B cell (primary cell): ENCODE data around the gene DTX3. TPM values are rescaled to one million over a fixed set of nuclear protein-coding genes. Genes with fewer than 3 reads are reported as not detected.
"Not testable (repeated sequence)": the region's sequence is repeated elsewhere in the genome, so short reads cannot be mapped to it uniquely, and the experiment has no call there.

Source experiments
- ATAC-seq: fragments of 200-7000 bp; cut with Tn5 transposase; one replicate; pipeline ENCODE4 v1.10.0; 2021; ENCODE audit warnings: low read depth, mild to moderate bottlenecking, moderate number of reproducible peaks, moderate library complexity
- CTCF ChIA-PET: fragments of 350-600 bp; sonication (Branson Sonifier 250); formaldehyde crosslinking; loops from one replicate; lab custom pipeline; 2021; ENCODE audit warnings: antibody characterized with exemption, inconsistent platforms; lab: Charles Lee
- POLR2A ChIA-PET: fragments of 350-600 bp; sonication (Branson Sonifier 250); formaldehyde crosslinking; loops from one replicate; lab custom pipeline; 2021; ENCODE audit warnings: antibody characterized with exemption; lab: Charles Lee
- DNase-seq: peaks from one replicate; pipeline ENCODE4 v3.0.0; 2013
- H2AFZ ChIP-seq: 2 replicates; pipeline ENCODE4 v1.6.1; 2012; ENCODE audit warnings: mild to moderate bottlenecking, low read depth, low read length; ENCODE audit not compliant: insufficient read depth, poor library complexity, severe bottlenecking
- H3K27ac ChIP-seq, 2 donors: 1 replicate in 1 of 2; 2 replicates in 1 of 2; pipeline ENCODE4 v1.5.1; 2012 to 2013; ENCODE audit warnings: low read length in 2 of 2, mild to moderate bottlenecking in 2 of 2, moderate library complexity in 1 of 2
- H3K27me3 ChIP-seq, 4 experiments: fragments of 200-600 bp in 1 of 4; sonication (generic) in 1 of 4; replicated peaks in 1 of 4; 1 replicate in 2 of 4; 2 replicates in 2 of 4; pipeline versions ENCODE4 v1.6.1 to v1.7.0; 2013 to 2016; ENCODE audit warnings: low read length in 3 of 4, mild to moderate bottlenecking in 2 of 4, mixed read lengths in 1 of 4, moderate library complexity in 1 of 4; ENCODE audit not compliant: insufficient read depth in 4 of 4, control insufficient read depth in 3 of 4; ENCODE audit errors: control extremely low read depth in 1 of 4
- H3K36me3 ChIP-seq, 2 experiments: replicated peaks in 1 of 2; 1 replicate in 1 of 2; 2 replicates in 1 of 2; pipeline versions ENCODE4 v1.6.1 to v1.7.1; 2013; ENCODE audit warnings: low read length in 1 of 2; ENCODE audit not compliant: insufficient read depth in 2 of 2, control insufficient read depth in 1 of 2; ENCODE audit errors: control extremely low read depth in 1 of 2, extremely low read depth in 1 of 2
- H3K4me1 ChIP-seq, 2 donors: fragments of 200-600 bp in 1 of 2; sonication (generic) in 1 of 2; 1 replicate in 1 of 2; 2 replicates in 1 of 2; pipeline versions ENCODE4 v1.5.1 to v1.6.1; 2013 to 2017; ENCODE audit warnings: low read length in 2 of 2; ENCODE audit not compliant: control insufficient read depth in 2 of 2, insufficient read depth in 2 of 2
- H3K4me2 ChIP-seq: replicated peaks from 2 replicates; pipeline ENCODE3; 2012; ENCODE audit warnings: mild to moderate bottlenecking, low read depth, low read length; ENCODE audit not compliant: poor library complexity, severe bottlenecking
- H3K4me3 ChIP-seq, 5 experiments: fragments of 200-600 bp in 1 of 5; sonication (generic) in 1 of 5; 1 replicate in 3 of 5; 2 replicates in 2 of 5; pipeline versions ENCODE4 v1.5.1 to v1.7.0; 2011 to 2016; ENCODE audit warnings: low read length in 4 of 5, mild to moderate bottlenecking in 4 of 5, low read depth in 2 of 5, control low read depth in 1 of 5, moderate library complexity in 1 of 5; ENCODE audit not compliant: insufficient read depth in 1 of 5; ENCODE audit errors: control extremely low read depth in 1 of 5, extremely low read depth in 1 of 5
- H3K79me2 ChIP-seq: fragments of 200-600 bp; sonication (generic); one replicate; pipeline ENCODE4 v1.6.0; 2016; ENCODE audit warnings: low read length; ENCODE audit not compliant: control insufficient read depth, insufficient read depth
- H3K9ac ChIP-seq: fragments of 200-600 bp; sonication (generic); 2 replicates; pipeline ENCODE4 v1.6.1; 2017; ENCODE audit warnings: mild to moderate bottlenecking, low read length, moderate library complexity
- H3K9me3 ChIP-seq, 3 donors: one replicate each; pipeline versions ENCODE4 v1.6.1 to v1.7.1; 2013; ENCODE audit warnings: low read length in 2 of 3; ENCODE audit not compliant: control insufficient read depth in 2 of 3, insufficient read depth in 1 of 3; ENCODE audit errors: control extremely low read depth in 1 of 3
- H4K20me1 ChIP-seq: 2 replicates; pipeline ENCODE4 v1.6.0; 2012; ENCODE audit warnings: mild to moderate bottlenecking, low read length; ENCODE audit not compliant: insufficient read depth, control insufficient read depth, poor library complexity, severe bottlenecking
- H3K27ac Mint-ChIP-seq: one replicate; pipeline ENCODE4 v1.8.0; 2021; ENCODE audit warnings: mixed read lengths
- H3K27me3 Mint-ChIP-seq: one replicate; pipeline ENCODE4 v1.8.0; 2021; ENCODE audit warnings: mixed read lengths
- H3K4me1 Mint-ChIP-seq: one replicate; pipeline ENCODE4 v1.8.0; 2021; ENCODE audit warnings: mixed read lengths
- H3K4me3 Mint-ChIP-seq: one replicate; pipeline ENCODE4 v1.8.0; 2021; ENCODE audit warnings: mixed read lengths
- H3K9me3 Mint-ChIP-seq: one replicate; pipeline ENCODE4 v1.8.0; 2022; ENCODE audit warnings: mixed read lengths; ENCODE audit not compliant: insufficient read depth
- CTCF ChIP-seq: fragments of 200-600 bp; IDR thresholded peaks from one replicate; pipeline ENCODE4 v1.8.0; 2022; ENCODE audit warnings: antibody characterized with exemption, mild to moderate bottlenecking
- EZH2 ChIP-seq: IDR thresholded peaks from 2 replicates; pipeline ENCODE4 v1.6.1; 2012; ENCODE audit warnings: borderline replicate concordance, low read depth, mild to moderate bottlenecking, moderate library complexity, low read length; ENCODE audit not compliant: insufficient read depth, poor library complexity, severe bottlenecking
- WGBS: methylation state at CpG from one replicate; pipeline ENCODE4 v1.1.5; 2013; ENCODE audit warnings: missing lambda C conversion rate; ENCODE audit not compliant: insufficient coverage; 5-methylcytosine and 5-hydroxymethylcytosine counted together
- intact Hi-C: fragments of 100-400 bp; cut with micrococcal nuclease; formaldehyde crosslinking; loops from one replicate; pipeline ENCODE4 v1.10.0; 2022
- polyA plus RNA-seq: library from polyadenylated mRNA; depleted of rRNA; stranded (reverse); fragments of >200 nt; gene quantifications from 2 replicates; pipeline ENCODE4 v1.2.3, GENCODE V29; 2012
- total RNA-seq, 2 donors: library from RNA; stranded (reverse); fragments of 120-200 nt in 1 of 2; gene quantifications; 1 replicate in 1 of 2; 2 replicates in 1 of 2; pipeline versions ENCODE4 v1.2.3 to v1.2.4, GENCODE V29; 2013 to 2022

DTX3 gene
- total and polyA plus RNA-seq, 2 donors (not counting 1 experiment from before 2014, with no cell fraction given), result 3.5 to 7.3 TPM

- Histone ChIP-seq H3K27me3 (peaks cover 0 to 20% (median 7%) of the 10 kb centered on the region in 4 experiments), H4K20me1 (no peaks in the 10 kb centered on the region), H3K4me1 (no peaks in the 10 kb centered on the region), H2AFZ (no peak overlapping the region), H3K9ac (no peak overlapping the region), H3K4me3 (no peak overlapping the region), H3K4me2 (no peak overlapping the region), H3K9me3 (peaks cover 0 to 11% (median 10%) of the 10 kb centered on the region in 3 donors), H3K79me2 (no peaks in the 10 kb centered on the region), H3K36me3 (no peaks in the 10 kb centered on the region), H3K27ac (no peak overlapping the region)
- TF ChIP-seq EZH2, result no peak
- no peak for TF ChIP-seq CTCF
- DNase-seq (no peak), ATAC-seq (no peak)
- 60% methylated on average over 3 of the region's 5 CpGs for WGBS
- Mint-ChIP-seq H3K9me3 (no peaks in the 10 kb centered on the region), H3K27ac (no peak overlapping the region), H3K4me3 (no peak overlapping the region), H3K4me1 (no peaks in the 10 kb centered on the region), H3K27me3 (peaks cover 32% of the 10 kb centered on the region)
- CTCF ChIA-PET, result interaction anchor here (0.7 to 2.0 kb wide), 2 partner anchors 9 to 855 kb away, joined by 4 to 10 read pairs; partner anchors contain the start of gene B4GALNT1
- POLR2A ChIA-PET, result no interaction called here
- intact Hi-C loops, result no loop called here
Measured at GRCh38 chr12:57641699-57642442, 37.2 kb downstream of the DTX3 start.

- H3K27me3 ChIP-seq, H3K4me1 Mint-ChIP-seq, H3K4me1 ChIP-seq, H3K4me3 ChIP-seq, intact Hi-C loops, POLR2A ChIA-PET, H3K4me3 Mint-ChIP-seq, H3K79me2 ChIP-seq, H3K27ac Mint-ChIP-seq, H3K4me2 ChIP-seq, DNase-seq, H3K9me3 Mint-ChIP-seq, H3K36me3 ChIP-seq, H4K20me1 ChIP-seq, H3K9ac ChIP-seq, CTCF ChIA-PET, ATAC-seq, H3K27ac ChIP-seq, H2AFZ ChIP-seq: not testable (repeated sequence)
- peaks cover 0 to 11% (median 10%) of the 10 kb centered on the region in 3 donors for H3K9me3 ChIP-seq
- H3K27me3 Mint-ChIP-seq, result peaks cover 15% of the 10 kb centered on the region
- no CpG with 5 or more reads among the region's 13 CpGs for WGBS
Measured at GRCh38 chr12:57645990-57646658, 41.5 kb downstream of the DTX3 start.

GRCh38 chr12:57646659-57647049 lies 42.0 kb downstream of the DTX3 start:
- H3K79me2 ChIP-seq, H2AFZ ChIP-seq, H3K4me2 ChIP-seq, H3K4me3 Mint-ChIP-seq, ATAC-seq, H3K4me3 ChIP-seq, POLR2A ChIA-PET, H3K27ac Mint-ChIP-seq, DNase-seq, H3K9ac ChIP-seq, H3K36me3 ChIP-seq, H3K4me1 Mint-ChIP-seq, intact Hi-C loops, H4K20me1 ChIP-seq, H3K27me3 ChIP-seq, H3K4me1 ChIP-seq, H3K27ac ChIP-seq, H3K9me3 Mint-ChIP-seq, CTCF ChIA-PET: not testable (repeated sequence)
- H3K9me3 ChIP-seq, result peaks cover 0 to 11% (median 10%) of the 10 kb centered on the region in 3 donors
- peaks cover 11% of the 10 kb centered on the region for H3K27me3 Mint-ChIP-seq
- WGBS, result no CpG with 5 or more reads among the region's 15 CpGs
